ENCODE data around the gene JDP2. TPM values are rescaled to one million over a fixed set of nuclear protein-coding genes. Genes with fewer than 3 reads are reported as not detected.

Gene JDP2, protein sequence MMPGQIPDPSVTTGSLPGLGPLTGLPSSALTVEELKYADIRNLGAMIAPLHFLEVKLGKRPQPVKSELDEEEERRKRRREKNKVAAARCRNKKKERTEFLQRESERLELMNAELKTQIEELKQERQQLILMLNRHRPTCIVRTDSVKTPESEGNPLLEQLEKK
- total RNA-seq: 10 to 100 TPM; 11.0 to 49.6 (median 30.8) TPM
- 10 to 100 TPM; 13.2 to 73.2 (median 49.9) TPM for polyA plus RNA-seq
- long read RNA-seq, donor 1, transcript JDP2-206 (4 exons, 631 nt): major isoform, 8 of 13 reads
- long read RNA-seq, donor 1, partial matches to known transcripts: 0 of 13 reads
- long read RNA-seq, donor 1, other reads (novel, unspliced or antisense): 3 of 13 reads
- long read RNA-seq, donor 2, transcript JDP2-206 (4 exons, 631 nt): major isoform, 43 of 74 reads
- long read RNA-seq, donor 2, partial matches to known transcripts: 5 of 74 reads
- long read RNA-seq, donor 2, other reads (novel, unspliced or antisense): 22 of 74 reads

GRCh38 chr14:75427482-75428229 is at the start of gene JDP2:
Gene JDP2 (plus strand): TSS chr14:75428022. CDS start chr14:75437921, 9,899 bp downstream.
- intact Hi-C loops (cut with DNase I): loop anchor here (2.0 to 5.0 kb wide), 4 partner anchors 81 to 120 kb away; no protein-coding TSS in a partner anchor
- Histone ChIP-seq H3K36me3 (ENCODE audit: insufficient read depth in 1 of 2, low read depth in 1 of 2) (peaks cover 2 to 13% of the 10 kb centered on the region in 2 donors), H3K27ac (peak within 1 kb of the TSS; percentile 92), H3K9me3 (no peaks in the 10 kb centered on the region), H3K4me3 (peak within 1 kb of the TSS; percentile 80), H3K27me3 (ENCODE audit: insufficient read depth in 3 of 3, low read length in 2 of 3) (no peaks in the 10 kb centered on the region), H3K4me1 (peaks cover 47% of the 10 kb centered on the region)
- 0 to 1% (median 1%) methylated on average over 43 to 93 of the region's 93 CpGs for WGBS, 3 donors
- DNase-seq: peak; percentile 95 to 98
- TF ChIP-seq, protein P1, sequence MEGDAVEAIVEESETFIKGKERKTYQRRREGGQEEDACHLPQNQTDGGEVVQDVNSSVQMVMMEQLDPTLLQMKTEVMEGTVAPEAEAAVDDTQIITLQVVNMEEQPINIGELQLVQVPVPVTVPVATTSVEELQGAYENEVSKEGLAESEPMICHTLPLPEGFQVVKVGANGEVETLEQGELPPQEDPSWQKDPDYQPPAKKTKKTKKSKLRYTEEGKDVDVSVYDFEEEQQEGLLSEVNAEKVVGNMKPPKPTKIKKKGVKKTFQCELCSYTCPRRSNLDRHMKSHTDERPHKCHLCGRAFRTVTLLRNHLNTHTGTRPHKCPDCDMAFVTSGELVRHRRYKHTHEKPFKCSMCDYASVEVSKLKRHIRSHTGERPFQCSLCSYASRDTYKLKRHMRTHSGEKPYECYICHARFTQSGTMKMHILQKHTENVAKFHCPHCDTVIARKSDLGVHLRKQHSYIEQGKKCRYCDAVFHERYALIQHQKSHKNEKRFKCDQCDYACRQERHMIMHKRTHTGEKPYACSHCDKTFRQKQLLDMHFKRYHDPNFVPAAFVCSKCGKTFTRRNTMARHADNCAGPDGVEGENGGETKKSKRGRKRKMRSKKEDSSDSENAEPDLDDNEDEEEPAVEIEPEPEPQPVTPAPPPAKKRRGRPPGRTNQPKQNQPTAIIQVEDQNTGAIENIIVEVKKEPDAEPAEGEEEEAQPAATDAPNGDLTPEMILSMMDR (IDR thresholded peaks at IDR 0.05): peak; percentile 23
- ATAC-seq: peak; percentile 80 to 86 (median 84)

- no peak for ATAC-seq
- intact Hi-C loops (cut with DNase I): no loop called here
- Histone ChIP-seq H3K4me3 (no peak overlapping the region), H3K27ac (no peak overlapping the region), H3K36me3 (ENCODE audit: insufficient read depth in 1 of 2, low read depth in 1 of 2) (no peaks in the 10 kb centered on the region), H3K4me1 (peaks cover 6% of the 10 kb centered on the region), H3K27me3 (ENCODE audit: insufficient read depth in 3 of 3, low read length in 2 of 3) (no peaks in the 10 kb centered on the region), H3K9me3 (no peaks in the 10 kb centered on the region)
- 94 to 95% (median 95%) methylated on average over 4 of the region's 4 CpGs for WGBS, 3 donors
- DNase-seq: no peak
- TF ChIP-seq, protein P1 (IDR thresholded peaks at IDR 0.05): no peak
These were observed 48.4 kb upstream of the JDP2 start for GRCh38 chr14:75379246-75379929.

GRCh38 chr14:75379930-75380270 is 47.9 kb upstream of the JDP2 start:
- Histone ChIP-seq H3K4me3 (no peak overlapping the region), H3K9me3 (no peaks in the 10 kb centered on the region), H3K4me1 (peaks cover 6% of the 10 kb centered on the region), H3K27me3 (ENCODE audit: insufficient read depth in 3 of 3, low read length in 2 of 3) (no peaks in the 10 kb centered on the region), H3K27ac (no peak overlapping the region), H3K36me3 (ENCODE audit: insufficient read depth in 1 of 2, low read depth in 1 of 2) (no peaks in the 10 kb centered on the region)
- peak in 1 of 2 donors; percentile 6 for DNase-seq
- intact Hi-C loops (cut with DNase I): no loop called here
- ATAC-seq: peak in 1 of 4 donors; percentile 20
- TF ChIP-seq, protein P1 (IDR thresholded peaks at IDR 0.05): no peak
- WGBS, 3 donors: 92 to 97% (median 96%) methylated on average over 1 of the region's 1 CpG

- WGBS, 3 donors: 28 to 67% (median 36%) methylated on average over 2 of the region's 2 CpGs
- Histone ChIP-seq H3K4me1 (peaks cover 6% of the 10 kb centered on the region), H3K27me3 (ENCODE audit: insufficient read depth in 3 of 3, low read length in 2 of 3) (no peaks in the 10 kb centered on the region), H3K36me3 (ENCODE audit: insufficient read depth in 1 of 2, low read depth in 1 of 2) (no peaks in the 10 kb centered on the region), H3K4me3 (no peak overlapping the region), H3K27ac (peak overlapping the region; percentile 30), H3K9me3 (no peaks in the 10 kb centered on the region)
- ATAC-seq (peak in 2 of 4 donors; percentile 63), DNase-seq (peak in 1 of 2 donors; percentile 8)
- intact Hi-C loops (cut with DNase I): no loop called here
- TF ChIP-seq, protein P1 (IDR thresholded peaks at IDR 0.05): no peak
These were observed 47.2 kb upstream of the JDP2 start for GRCh38 chr14:75380656-75381055.
